Vagina (tissue), 2 donors: ENCODE results near the gene BMPR1A.

Experiments
- CTCF ChIP-seq, 3 experiments: fragments of 450-650 bp in 2 of 3; fragments of 200-600 bp in 1 of 3; sonication (generic) in 1 of 3; IDR thresholded peaks; one replicate each; pipeline ENCODE4 v1.5.1; 2017 to 2019; ENCODE audit warnings: antibody characterized with exemption in 3 of 3, mild to moderate bottlenecking in 2 of 3, moderate library complexity in 2 of 3
- POLR2A ChIP-seq, 2 donors: fragments of 450-650 bp; IDR thresholded peaks; one replicate each; pipeline ENCODE4 v1.6.1; 2017; ENCODE audit warnings: antibody characterized with exemption in 2 of 2, mild to moderate bottlenecking in 2 of 2, moderate library complexity in 2 of 2
- POLR2AphosphoS5 ChIP-seq, 2 donors: sonication (generic); formaldehyde crosslinking; IDR thresholded peaks; one replicate each; pipeline ENCODE4 v1.9.0; 2017; ENCODE audit warnings: antibody characterized with exemption in 2 of 2, mild to moderate bottlenecking in 2 of 2, low read depth in 1 of 2; ENCODE audit not compliant: insufficient read depth in 1 of 2

GRCh38 chr10:86782701-86783418 is 26.4 kb downstream of the BMPR1A start:
- TF ChIP-seq POLR2A (IDR thresholded peaks at IDR 0.05) = no peak
- TF ChIP-seq CTCF (IDR thresholded peaks at IDR 0.05) = no peak
- no peak for TF ChIP-seq POLR2AphosphoS5 (IDR thresholded peaks at IDR 0.05; ENCODE audit: insufficient read depth in 1 of 2, low read depth in 1 of 2)
